GM12864 (cell line): ENCODE data around the gene HIPK4.

ENCODE experiments used
- DNase-seq: peaks from one replicate; pipeline ENCODE4 v3.0.0-alpha.2; 2011; ENCODE audit warnings: low read depth
- H3K4me3 ChIP-seq: 2 replicates; pipeline ENCODE4 v1.5.1; 2011; ENCODE audit warnings: mild to moderate bottlenecking, low read depth, low read length, control low read depth
- CTCF ChIP-seq: IDR thresholded peaks from 2 replicates; pipeline ENCODE4 v1.5.1; 2011; ENCODE audit warnings: low read depth, mild to moderate bottlenecking, moderate library complexity, low read length, control low read depth, inconsistent platforms; ENCODE audit errors: missing control alignments

The HIPK4 gene

GRCh38 chr19:40397568-40397906 is 7.6 kb upstream of the HIPK4 start:
- no peak for DNase-seq
- H3K4me3 ChIP-seq, result no peak overlapping the region
- TF ChIP-seq CTCF, result no peak

- no peak for TF ChIP-seq CTCF
- no peak overlapping the region for H3K4me3 ChIP-seq
Observed at GRCh38 chr19:40396886-40397567, 7.0 kb upstream of the HIPK4 start.

GRCh38 chr19:40395956-40396355 is 6.0 kb upstream of the HIPK4 start:
- no peak for TF ChIP-seq CTCF
- no peak overlapping the region for H3K4me3 ChIP-seq
- DNase-seq, result no peak

More at GRCh38 chr19:40396886-40397567, 7.0 kb upstream of the HIPK4 start:
- DNase-seq, result no peak

GRCh38 chr19:40394816-40395210 is 4.8 kb upstream of the HIPK4 start:
- no peak overlapping the region for H3K4me3 ChIP-seq
- TF ChIP-seq CTCF, result no peak
- DNase-seq, result no peak

- TF ChIP-seq CTCF, result no peak
- H3K4me3 ChIP-seq, result no peak overlapping the region
- DNase-seq, result no peak
Observed at GRCh38 chr19:40393894-40394815, 4.2 kb upstream of the HIPK4 start.

GRCh38 chr19:40392894-40393517 is 3.0 kb upstream of the HIPK4 start:
- peak; percentile 42 for TF ChIP-seq CTCF
- no peak overlapping the region for H3K4me3 ChIP-seq
- DNase-seq, result no peak
